ENCODE data around the gene PCDHGB2.
"Not testable (repeated sequence)": the region's sequence is repeated elsewhere in the genome, so short reads cannot be mapped to it uniquely, and the experiment has no call there.

Gene PCDHGB2

DNA sequence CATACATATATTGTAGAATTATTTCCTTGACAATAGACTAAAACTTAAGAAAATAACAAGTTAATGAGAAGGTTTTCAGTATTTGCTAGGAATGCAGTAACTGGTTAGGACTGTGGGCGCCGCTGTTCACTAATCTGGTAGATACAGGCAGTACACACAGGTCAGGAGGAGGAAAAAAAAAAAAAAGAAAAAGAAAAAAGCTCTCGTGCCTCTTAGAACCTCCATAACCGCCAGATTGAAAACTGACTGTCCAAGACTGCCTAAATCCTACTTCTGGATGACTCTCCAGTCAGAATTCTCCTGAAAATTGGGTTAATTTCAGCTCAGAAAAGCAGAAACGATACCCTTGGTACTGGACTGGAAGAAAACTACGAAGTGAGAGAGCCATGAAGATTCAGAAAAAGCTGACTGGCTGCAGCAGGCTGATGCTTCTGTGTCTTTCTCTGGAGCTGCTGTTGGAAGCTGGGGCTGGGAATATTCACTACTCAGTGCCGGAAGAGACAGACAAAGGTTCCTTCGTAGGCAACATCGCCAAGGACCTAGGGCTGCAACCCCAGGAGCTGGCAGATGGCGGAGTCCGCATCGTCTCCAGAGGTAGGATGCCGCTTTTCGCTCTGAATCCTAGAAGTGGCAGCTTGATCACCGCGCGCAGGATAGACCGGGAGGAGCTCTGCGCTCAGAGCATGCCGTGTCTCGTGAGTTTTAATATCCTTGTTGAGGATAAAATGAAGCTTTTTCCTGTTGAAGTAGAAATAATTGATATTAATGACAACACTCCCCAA is 29.3 kb upstream of the PCDHGB2 start, which contains the start of gene PCDHGA1:
PCDHGA1 (plus strand) TSS at position 216 of the 782 bp plus-strand sequence.
- Histone ChIP-seq H3K27me3 (no peaks in the 10 kb centered on the region), H3K9ac (no peak within 1 kb of the TSS), H3K27ac (no peak within 1 kb of the TSS), H3K36me3 (peaks cover 41% of the 10 kb centered on the region), H3K4me1 (peaks cover 6% of the 10 kb centered on the region), H3K4me2 (no peak within 1 kb of the TSS), H3K9me3 (peaks cover 85% of the 10 kb centered on the region), H3K4me3 (no peak within 1 kb of the TSS), H4K20me1 (no peaks in the 10 kb centered on the region)
- TF ChIP-seq Cebpa-rat (IDR thresholded peaks at IDR 0.05), result no peak

DNA sequence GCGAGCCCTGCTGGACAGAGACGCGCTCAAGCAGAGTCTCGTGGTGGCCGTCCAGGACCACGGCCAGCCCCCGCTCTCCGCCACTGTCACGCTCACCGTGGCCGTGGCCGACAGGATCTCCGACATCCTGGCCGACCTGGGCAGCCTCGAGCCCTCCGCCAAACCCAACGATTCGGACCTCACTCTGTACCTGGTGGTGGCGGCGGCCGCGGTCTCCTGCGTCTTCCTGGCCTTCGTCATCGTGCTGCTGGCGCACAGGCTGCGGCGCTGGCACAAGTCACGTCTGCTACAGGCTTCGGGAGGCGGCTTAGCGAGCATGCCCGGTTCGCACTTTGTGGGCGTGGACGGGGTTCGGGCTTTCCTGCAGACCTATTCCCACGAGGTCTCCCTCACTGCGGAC is 27.2 kb upstream of the PCDHGB2 start:
- not testable (repeated sequence) for H3K4me2 ChIP-seq, H3K27ac ChIP-seq, H3K9ac ChIP-seq, H3K27me3 ChIP-seq, H3K4me3 ChIP-seq, H4K20me1 ChIP-seq, H3K4me1 ChIP-seq
- H3K9me3 ChIP-seq, result peaks cover 89% of the 10 kb centered on the region
- peaks cover 34% of the 10 kb centered on the region for H3K36me3 ChIP-seq

DNA sequence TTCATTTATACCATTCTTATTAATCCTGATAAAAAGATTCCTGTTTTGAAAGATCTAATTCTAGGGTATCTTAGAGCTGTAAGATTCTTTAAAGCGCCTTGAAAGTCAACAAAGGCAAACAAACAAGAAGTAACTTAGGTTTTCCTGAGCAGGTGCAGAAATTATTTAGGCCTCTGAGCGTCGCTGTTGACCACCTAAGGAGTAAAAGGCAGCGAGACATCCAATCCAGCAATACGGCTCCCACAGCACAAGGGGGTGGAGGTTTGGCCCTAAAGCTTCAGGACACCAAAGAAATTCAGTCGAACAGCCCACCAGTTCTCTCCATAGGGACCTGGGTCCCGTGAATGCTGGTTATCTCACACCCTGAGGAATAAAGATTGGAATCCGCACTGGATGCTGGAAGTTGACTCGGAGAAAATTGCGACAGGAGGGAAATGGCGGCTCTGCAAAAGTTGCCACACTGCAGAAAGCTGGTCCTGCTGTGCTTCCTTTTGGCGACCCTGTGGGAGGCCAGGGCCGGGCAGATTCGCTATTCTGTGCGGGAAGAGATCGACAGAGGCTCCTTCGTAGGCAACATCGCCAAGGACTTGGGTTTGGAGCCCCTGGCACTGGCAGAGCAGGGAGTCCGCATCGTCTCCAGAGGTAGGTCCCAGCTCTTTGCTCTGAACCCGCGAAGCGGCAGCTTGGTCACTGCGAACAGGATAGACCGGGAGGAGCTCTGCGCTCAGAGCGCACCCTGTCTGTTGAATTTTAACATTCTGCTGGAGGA is 21.1 kb upstream of the PCDHGB2 start, which contains the start of gene PCDHGA2:
PCDHGA2 (plus strand) TSS at position 223 of the 769 bp plus-strand sequence.
- H3K4me1 ChIP-seq, result no peaks in the 10 kb centered on the region
- H3K9ac ChIP-seq, result no peak within 1 kb of the TSS
- H3K27ac ChIP-seq, result no peak within 1 kb of the TSS
- H3K4me3 ChIP-seq, result no peak within 1 kb of the TSS
- H3K9me3 ChIP-seq, result peaks cover 81% of the 10 kb centered on the region
- H4K20me1 ChIP-seq, result no peaks in the 10 kb centered on the region
- H3K36me3 ChIP-seq, result 0 out of 2 replicates have a peak, but pooled peaks cover 8% of the 10 kb centered on the region
- H3K4me2 ChIP-seq, result no peak within 1 kb of the TSS
- H3K27me3 ChIP-seq, result no peaks in the 10 kb centered on the region
- no peak for TF ChIP-seq Cebpa-rat (IDR thresholded peaks at IDR 0.05)

DNA sequence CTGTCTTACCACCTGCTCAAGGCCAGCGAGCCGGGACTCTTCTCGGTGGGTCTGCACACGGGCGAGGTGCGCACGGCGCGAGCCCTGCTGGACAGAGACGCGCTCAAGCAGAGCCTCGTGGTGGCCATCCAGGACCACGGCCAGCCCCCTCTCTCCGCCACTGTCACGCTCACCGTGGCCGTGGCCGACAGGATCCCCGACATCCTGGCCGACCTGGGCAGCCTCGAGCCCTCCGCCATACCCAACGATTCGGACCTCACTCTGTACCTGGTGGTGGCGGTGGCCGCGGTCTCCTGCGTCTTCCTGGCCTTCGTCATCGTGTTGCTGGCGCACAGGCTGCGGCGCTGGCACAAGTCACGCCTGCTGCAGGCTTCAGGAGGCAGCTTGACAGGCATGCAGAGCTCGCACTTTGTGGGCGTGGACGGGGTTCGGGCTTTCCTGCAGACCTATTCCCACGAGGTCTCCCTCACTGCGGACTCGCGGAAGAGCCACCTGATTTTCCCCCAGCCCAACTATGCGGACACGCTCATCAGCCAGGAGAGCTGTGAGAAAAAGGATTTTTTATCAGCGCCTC is 18.9 kb upstream of the PCDHGB2 start:
- not testable (repeated sequence) for H3K4me2 ChIP-seq, H3K27me3 ChIP-seq, H3K27ac ChIP-seq, H3K4me3 ChIP-seq, H3K4me1 ChIP-seq, H4K20me1 ChIP-seq, H3K9ac ChIP-seq
- Histone ChIP-seq H3K36me3 (0 out of 2 replicates have a peak, but pooled peaks cover 12% of the 10 kb centered on the region), H3K9me3 (peaks cover 92% of the 10 kb centered on the region)

DNA sequence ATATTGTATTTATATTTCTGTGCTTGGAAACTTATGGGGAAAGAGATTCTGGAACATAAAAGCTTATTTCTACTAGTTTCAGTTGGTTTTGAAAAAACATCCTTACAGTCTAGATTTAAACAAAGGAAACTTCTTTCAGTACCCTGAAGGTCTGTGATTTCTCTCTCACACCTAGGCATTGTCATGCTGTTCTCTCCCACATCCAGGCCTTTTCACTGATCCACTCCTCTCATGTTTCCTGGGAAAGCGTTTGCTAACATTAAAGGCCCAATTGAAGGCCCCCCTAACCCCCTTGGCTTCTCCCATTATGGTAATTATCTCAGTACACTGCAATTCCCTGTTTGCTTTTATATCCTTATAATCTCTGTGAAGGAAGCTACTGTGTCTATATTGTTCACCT is 17.0 kb upstream of the PCDHGB2 start:
- Histone ChIP-seq H3K4me2 (no peak overlapping the region), H3K4me3 (no peak overlapping the region), H3K36me3 (0 out of 2 replicates have a peak, but pooled peaks cover 12% of the 10 kb centered on the region), H3K27ac (no peak overlapping the region), H3K4me1 (no peaks in the 10 kb centered on the region), H3K9me3 (peaks cover 91% of the 10 kb centered on the region), H4K20me1 (no peaks in the 10 kb centered on the region), H3K27me3 (no peaks in the 10 kb centered on the region), H3K9ac (no peak overlapping the region)
- TF ChIP-seq Cebpa-rat (IDR thresholded peaks at IDR 0.05), result no peak

DNA sequence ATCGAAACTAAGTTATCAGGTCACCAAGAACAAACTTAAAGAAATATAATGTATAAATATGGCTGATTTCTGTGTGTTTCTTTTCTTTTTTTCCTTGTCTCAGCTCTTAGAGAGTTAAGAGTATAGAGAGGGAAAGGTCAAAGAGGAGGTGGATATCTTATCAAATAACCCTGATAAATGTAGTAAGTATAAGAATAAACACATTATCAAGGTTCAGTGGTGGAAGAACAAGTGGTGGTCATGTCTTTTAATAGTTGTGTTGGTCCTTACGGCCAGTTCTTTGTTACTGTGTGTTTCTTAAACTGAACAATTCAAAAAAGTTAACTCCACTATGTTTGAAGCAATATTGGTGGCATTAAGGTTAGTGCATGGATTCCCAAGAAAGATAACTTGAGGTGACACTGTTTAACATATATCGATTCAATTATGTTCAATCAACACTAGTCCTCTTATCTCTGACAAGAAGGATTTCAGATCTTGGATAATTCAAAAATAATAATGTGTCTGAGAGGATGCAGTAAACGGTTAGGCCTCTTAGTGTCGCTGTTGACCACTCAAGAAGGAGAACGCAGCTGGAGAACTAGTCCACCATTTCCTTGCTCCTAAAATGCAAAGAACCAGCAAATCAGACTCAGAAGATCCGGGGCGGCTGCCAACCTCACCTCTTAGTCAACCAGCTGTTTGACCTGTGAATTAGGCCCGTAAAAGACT is 16.4 kb upstream of the PCDHGB2 start, which contains the start of gene PCDHGA3:
PCDHGA3 (plus strand) TSS at position 588 of the 711 bp plus-strand sequence. CDS start 205 bp downstream, outside the sequence.
- no peak within 1 kb of the TSS for H3K4me3 ChIP-seq
- 0 out of 2 replicates have a peak, but pooled peaks cover 12% of the 10 kb centered on the region for H3K36me3 ChIP-seq
- H3K4me2 ChIP-seq, result no peak within 1 kb of the TSS
- no peaks in the 10 kb centered on the region for H4K20me1 ChIP-seq
- H3K27me3 ChIP-seq, result no peaks in the 10 kb centered on the region
- TF ChIP-seq Cebpa-rat (IDR thresholded peaks at IDR 0.05), result no peak
- peaks cover 88% of the 10 kb centered on the region for H3K9me3 ChIP-seq
- no peak within 1 kb of the TSS for H3K27ac ChIP-seq
- no peak within 1 kb of the TSS for H3K9ac ChIP-seq
- H3K4me1 ChIP-seq, result no peaks in the 10 kb centered on the region

DNA sequence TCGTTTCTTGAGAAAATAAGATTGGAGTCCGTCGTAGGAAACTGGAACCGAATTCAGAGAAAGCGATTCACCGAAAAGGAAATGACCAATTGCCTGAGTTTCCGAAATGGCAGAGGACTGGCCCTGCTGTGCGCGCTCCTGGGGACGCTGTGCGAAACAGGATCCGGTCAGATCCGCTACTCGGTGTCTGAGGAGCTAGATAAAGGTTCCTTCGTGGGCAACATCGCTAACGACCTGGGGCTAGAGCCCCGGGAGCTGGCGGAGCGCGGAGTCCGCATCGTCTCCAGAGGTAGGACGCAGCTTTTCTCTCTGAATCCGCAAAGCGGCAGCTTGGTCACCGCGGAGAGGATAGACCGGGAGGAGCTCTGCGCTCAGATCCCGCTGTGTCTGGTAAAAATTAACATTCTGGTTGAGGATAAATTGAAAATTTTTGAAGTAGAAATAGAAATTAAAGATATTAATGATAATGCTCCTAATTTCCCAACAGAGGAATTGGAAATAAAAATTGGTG is 15.8 kb upstream of the PCDHGB2 start:
- 0 out of 2 replicates have a peak, but pooled peaks cover 10% of the 10 kb centered on the region for H3K36me3 ChIP-seq
- TF ChIP-seq Cebpa-rat (IDR thresholded peaks at IDR 0.05), result no peak
- no peak overlapping the region for H3K9ac ChIP-seq
- no peak overlapping the region for H3K4me3 ChIP-seq
- H3K27ac ChIP-seq, result no peak overlapping the region
- H3K9me3 ChIP-seq, result peaks cover 87% of the 10 kb centered on the region
- H3K4me1 ChIP-seq, result no peaks in the 10 kb centered on the region
- H4K20me1 ChIP-seq, result no peaks in the 10 kb centered on the region
- H3K4me2 ChIP-seq, result no peak overlapping the region
- no peaks in the 10 kb centered on the region for H3K27me3 ChIP-seq

DNA sequence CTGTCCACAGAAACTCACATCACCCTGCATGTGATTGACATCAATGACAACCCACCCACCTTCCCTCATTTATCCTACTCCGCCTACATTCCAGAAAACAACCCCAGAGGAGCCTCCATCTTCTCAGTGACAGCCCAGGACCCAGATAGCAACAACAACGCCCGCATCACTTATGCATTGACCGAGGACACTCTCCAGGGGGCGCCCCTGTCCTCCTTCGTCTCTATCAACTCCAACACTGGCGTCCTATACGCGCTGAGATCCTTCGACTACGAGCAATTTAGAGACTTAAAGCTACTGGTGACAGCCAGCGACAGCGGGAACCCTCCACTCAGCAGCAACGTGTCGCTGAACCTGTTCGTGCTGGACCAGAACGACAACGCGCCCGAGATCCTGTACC is 14.5 kb upstream of the PCDHGB2 start:
- Histone ChIP-seq H3K4me1 (no peaks in the 10 kb centered on the region), H3K36me3 (0 out of 2 replicates have a peak, but pooled peaks cover 6% of the 10 kb centered on the region), H3K9ac (no peak overlapping the region), H3K9me3 (peaks cover 84% of the 10 kb centered on the region), H3K27me3 (no peaks in the 10 kb centered on the region), H3K27ac (no peak overlapping the region), H3K4me3 (no peak overlapping the region), H4K20me1 (no peaks in the 10 kb centered on the region), H3K4me2 (no peak overlapping the region)
- TF ChIP-seq Cebpa-rat (IDR thresholded peaks at IDR 0.05), result no peak

DNA sequence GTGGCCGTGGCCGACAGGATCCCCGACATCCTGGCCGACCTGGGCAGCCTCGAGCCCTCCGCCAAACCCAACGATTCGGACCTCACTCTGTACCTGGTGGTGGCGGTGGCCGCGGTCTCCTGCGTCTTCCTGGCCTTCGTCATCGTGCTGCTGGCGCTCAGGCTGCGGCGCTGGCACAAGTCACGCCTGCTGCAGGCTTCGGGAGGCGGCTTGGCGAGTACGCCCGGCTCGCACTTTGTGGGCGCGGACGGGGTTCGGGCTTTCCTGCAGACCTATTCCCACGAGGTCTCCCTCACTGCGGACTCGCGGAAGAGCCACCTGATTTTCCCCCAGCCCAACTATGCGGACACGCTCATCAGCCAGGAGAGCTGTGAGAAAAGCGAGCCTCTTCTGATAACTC is 13.8 kb upstream of the PCDHGB2 start:
- not testable (repeated sequence) for H3K4me2 ChIP-seq, H3K9ac ChIP-seq, H3K27me3 ChIP-seq, H3K27ac ChIP-seq, H3K36me3 ChIP-seq, H3K4me1 ChIP-seq, H3K4me3 ChIP-seq, H4K20me1 ChIP-seq
- peaks cover 84% of the 10 kb centered on the region for H3K9me3 ChIP-seq

Data from BLaER1 (cell line).